Measurements from ENCODE around the gene SEBOX. TPM values are rescaled to one million over a fixed set of nuclear protein-coding genes. Genes with fewer than 3 reads are reported as not detected.

The SEBOX gene
- total RNA-seq, 2 donors from 2014 or later: not detected

DNA sequence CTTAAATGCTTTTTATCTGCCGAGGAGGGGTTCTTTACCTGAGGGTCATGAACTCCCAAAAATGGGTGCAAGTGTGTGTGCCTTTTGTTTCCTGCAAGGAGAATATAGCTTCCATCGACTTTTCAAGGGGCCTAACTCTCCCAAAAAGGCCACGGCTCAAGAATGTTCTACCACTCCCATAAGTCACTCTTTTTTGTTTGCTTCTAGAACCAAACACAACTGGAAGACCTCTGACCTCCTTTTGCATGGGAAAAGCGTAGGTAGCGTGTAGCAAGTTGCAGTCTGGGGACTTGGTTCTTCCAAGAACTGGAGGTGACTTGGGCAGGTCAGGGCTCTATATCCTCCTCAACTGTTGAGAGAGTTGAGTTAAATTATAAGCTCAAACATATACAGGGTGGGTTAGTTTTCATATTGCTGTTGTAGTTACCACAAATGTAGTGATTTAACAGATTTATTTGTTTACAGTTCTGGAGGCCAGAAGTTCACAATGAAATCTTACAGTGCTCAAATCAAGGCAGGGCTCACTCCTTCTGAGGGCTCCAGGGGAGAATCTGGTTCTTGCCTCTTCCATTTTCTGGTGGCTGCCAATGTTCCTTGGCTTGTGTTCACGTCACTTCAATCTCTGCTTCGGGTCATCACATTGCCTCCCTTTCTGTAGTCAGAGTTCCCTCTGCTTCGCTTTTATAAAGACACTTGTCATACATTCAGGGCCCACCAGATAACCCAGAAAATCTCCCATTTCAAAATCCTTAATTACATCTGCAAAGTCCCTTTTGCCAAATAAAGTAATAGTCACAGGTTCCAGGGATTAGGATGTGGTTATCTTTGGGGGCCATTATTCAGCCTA, 44.6 kb downstream of the SEBOX start:
- H3K27ac ChIP-seq (ENCODE audit: low read depth, low read length): no peak overlapping the region
- DNase-seq: no peak
- Mint-ChIP-seq H3K27me3 (ENCODE audit: insufficient read depth) (peaks cover 15% of the 10 kb centered on the region), H3K4me1 (peaks cover 58% of the 10 kb centered on the region), H3K9me3 (no peaks in the 10 kb centered on the region), H3K27ac (peak overlapping the region; percentile 56), H3K36me3 (ENCODE audit: low read depth) (peaks cover 15% of the 10 kb centered on the region), H3K4me3 (peak overlapping the region; percentile 91)
- no peaks in the 10 kb centered on the region for H3K9me3 ChIP-seq (ENCODE audit: control insufficient read depth, low read length)
- TF ChIP-seq, protein P1, sequence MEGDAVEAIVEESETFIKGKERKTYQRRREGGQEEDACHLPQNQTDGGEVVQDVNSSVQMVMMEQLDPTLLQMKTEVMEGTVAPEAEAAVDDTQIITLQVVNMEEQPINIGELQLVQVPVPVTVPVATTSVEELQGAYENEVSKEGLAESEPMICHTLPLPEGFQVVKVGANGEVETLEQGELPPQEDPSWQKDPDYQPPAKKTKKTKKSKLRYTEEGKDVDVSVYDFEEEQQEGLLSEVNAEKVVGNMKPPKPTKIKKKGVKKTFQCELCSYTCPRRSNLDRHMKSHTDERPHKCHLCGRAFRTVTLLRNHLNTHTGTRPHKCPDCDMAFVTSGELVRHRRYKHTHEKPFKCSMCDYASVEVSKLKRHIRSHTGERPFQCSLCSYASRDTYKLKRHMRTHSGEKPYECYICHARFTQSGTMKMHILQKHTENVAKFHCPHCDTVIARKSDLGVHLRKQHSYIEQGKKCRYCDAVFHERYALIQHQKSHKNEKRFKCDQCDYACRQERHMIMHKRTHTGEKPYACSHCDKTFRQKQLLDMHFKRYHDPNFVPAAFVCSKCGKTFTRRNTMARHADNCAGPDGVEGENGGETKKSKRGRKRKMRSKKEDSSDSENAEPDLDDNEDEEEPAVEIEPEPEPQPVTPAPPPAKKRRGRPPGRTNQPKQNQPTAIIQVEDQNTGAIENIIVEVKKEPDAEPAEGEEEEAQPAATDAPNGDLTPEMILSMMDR (conservative IDR thresholded peaks at IDR 0.05): no peak
- peak overlapping the region; percentile 94 for H3K4me3 ChIP-seq (ENCODE audit: low read length)
- peaks cover 5% of the 10 kb centered on the region for H3K27me3 ChIP-seq (ENCODE audit: control insufficient read depth, insufficient read depth, low read length, poor library complexity, severe bottlenecking)
- WGBS, 2 experiments (ENCODE audit: insufficient coverage in 1 of 2, insufficient read length in 1 of 2): 66 to 69% methylated on average over 5 to 8 of the region's 8 CpGs
- peak overlapping the region; percentile 58 for H3K9ac ChIP-seq (ENCODE audit: extremely low read depth, low read length, poor library complexity, severe bottlenecking)
- H3K4me1 ChIP-seq (ENCODE audit: control insufficient read depth, insufficient read depth, low read length): peaks cover 10% of the 10 kb centered on the region
- H3K36me3 ChIP-seq (ENCODE audit: control insufficient read depth, insufficient read depth, low read length): peaks cover 3% of the 10 kb centered on the region

DNA sequence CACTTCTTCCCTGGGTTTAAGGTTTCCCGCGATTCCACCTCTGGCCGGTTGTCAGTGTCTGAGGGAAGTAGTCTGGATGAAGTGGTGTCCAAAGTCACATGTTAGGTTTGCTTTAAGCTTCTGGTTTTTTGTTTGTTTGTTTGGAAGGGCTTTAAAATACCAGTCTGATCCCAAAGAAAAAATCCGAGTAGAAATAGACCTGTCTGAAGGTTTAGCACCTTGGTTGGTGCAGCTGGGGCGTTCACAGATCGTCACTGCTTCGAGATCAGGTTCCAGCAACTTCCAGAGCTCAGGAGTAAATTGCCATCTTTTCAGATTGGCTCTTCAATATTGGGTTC, 45.4 kb downstream of the SEBOX start:
- H3K4me3 ChIP-seq (ENCODE audit: low read length): peak overlapping the region; percentile 94
- no peaks in the 10 kb centered on the region for H3K9me3 ChIP-seq (ENCODE audit: control insufficient read depth, low read length)
- H3K36me3 ChIP-seq (ENCODE audit: control insufficient read depth, insufficient read depth, low read length): no peaks in the 10 kb centered on the region
- no peak for DNase-seq
- Mint-ChIP-seq H3K27me3 (ENCODE audit: insufficient read depth) (peaks cover 15% of the 10 kb centered on the region), H3K4me3 (peak overlapping the region; percentile 91), H3K4me1 (peaks cover 50% of the 10 kb centered on the region), H3K9me3 (no peaks in the 10 kb centered on the region), H3K36me3 (ENCODE audit: low read depth) (peaks cover 14% of the 10 kb centered on the region), H3K27ac (peak overlapping the region; percentile 93)
- peak overlapping the region; percentile 71 for H3K27ac ChIP-seq (ENCODE audit: low read depth, low read length)
- TF ChIP-seq, protein P1 (conservative IDR thresholded peaks at IDR 0.05): no peak
- H3K9ac ChIP-seq (ENCODE audit: extremely low read depth, low read length, poor library complexity, severe bottlenecking): peak overlapping the region; percentile 58
- H3K4me1 ChIP-seq (ENCODE audit: control insufficient read depth, insufficient read depth, low read length): peaks cover 2% of the 10 kb centered on the region
- peaks cover 5% of the 10 kb centered on the region for H3K27me3 ChIP-seq (ENCODE audit: control insufficient read depth, insufficient read depth, low read length, poor library complexity, severe bottlenecking)
- WGBS, 2 experiments (ENCODE audit: insufficient coverage in 1 of 2, insufficient read length in 1 of 2): 0 to 1% methylated on average over 7 of the region's 7 CpGs

DNA sequence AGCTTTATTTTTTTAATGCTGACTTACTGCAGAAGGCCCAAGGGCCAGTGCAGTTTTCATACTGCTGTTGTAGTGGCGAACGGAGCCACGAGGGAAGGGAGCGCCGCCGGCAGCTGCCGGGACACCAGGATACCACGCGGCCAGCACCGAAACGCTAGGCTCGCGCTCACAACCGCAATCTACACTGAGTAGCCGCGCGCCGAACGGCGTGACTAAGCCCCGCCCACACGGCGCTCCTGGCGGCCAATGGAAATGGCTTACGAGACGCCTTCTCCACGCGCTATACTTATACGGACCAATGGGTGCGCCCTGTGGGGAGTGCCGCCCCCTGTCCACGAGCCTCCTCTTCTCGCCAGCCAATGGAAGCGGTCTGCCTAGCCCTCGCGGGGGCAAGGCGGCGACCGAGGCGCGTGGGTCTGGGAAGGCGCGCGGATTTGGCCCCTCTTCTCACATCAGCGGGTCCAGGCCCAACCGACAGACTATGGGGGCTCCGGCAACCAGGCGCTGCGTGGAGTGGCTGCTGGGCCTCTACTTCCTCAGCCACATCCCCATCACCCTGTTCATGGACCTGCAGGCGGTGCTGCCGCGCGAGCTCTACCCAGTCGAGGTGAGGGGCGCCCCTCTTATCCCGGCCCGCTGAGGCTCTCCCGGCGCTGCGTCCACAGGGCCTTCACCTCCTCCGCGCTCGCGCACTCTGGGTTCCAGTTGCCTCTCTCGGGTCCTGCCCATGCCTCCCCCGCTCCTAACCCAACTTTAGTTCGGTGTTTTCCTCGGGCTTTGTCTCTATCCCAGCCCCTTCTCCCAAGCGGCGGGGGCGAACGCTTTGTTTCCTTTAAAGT, 46.0 kb downstream of the SEBOX start, which contains the start of gene TMEM97:
TSS of gene TMEM97 (plus strand) at position 442 of the 839 bp plus-strand sequence. CDS start at position 482, 40 bp downstream.
- TF ChIP-seq, protein P1 (conservative IDR thresholded peaks at IDR 0.05): peak; percentile 36
- H3K27me3 ChIP-seq (ENCODE audit: control insufficient read depth, insufficient read depth, low read length, poor library complexity, severe bottlenecking): peaks cover 5% of the 10 kb centered on the region
- 0 to 1% methylated on average over 36 to 72 of the region's 72 CpGs for WGBS, 2 experiments (ENCODE audit: insufficient coverage in 1 of 2, insufficient read length in 1 of 2)
- peak within 1 kb of the TSS; percentile 77 for H3K27ac ChIP-seq (ENCODE audit: low read depth, low read length)
- H3K9ac ChIP-seq (ENCODE audit: extremely low read depth, low read length, poor library complexity, severe bottlenecking): peak within 1 kb of the TSS; percentile 58
- H3K9me3 Mint-ChIP-seq: no peaks in the 10 kb centered on the region
- peaks cover 45% of the 10 kb centered on the region for H3K4me1 Mint-ChIP-seq
- H3K27me3 Mint-ChIP-seq (ENCODE audit: insufficient read depth): peaks cover 15% of the 10 kb centered on the region
- H3K4me3 Mint-ChIP-seq: peak within 1 kb of the TSS; percentile 91
- peaks cover 14% of the 10 kb centered on the region for H3K36me3 Mint-ChIP-seq (ENCODE audit: low read depth)
- DNase-seq: peak; percentile 99
- H3K27ac Mint-ChIP-seq: peak within 1 kb of the TSS; percentile 93
- H3K9me3 ChIP-seq (ENCODE audit: control insufficient read depth, low read length): no peaks in the 10 kb centered on the region
- H3K4me1 ChIP-seq (ENCODE audit: control insufficient read depth, insufficient read depth, low read length): no peaks in the 10 kb centered on the region
- H3K4me3 ChIP-seq (ENCODE audit: low read length): peak within 1 kb of the TSS; percentile 94
- no peaks in the 10 kb centered on the region for H3K36me3 ChIP-seq (ENCODE audit: control insufficient read depth, insufficient read depth, low read length)

All from endodermal cell (in vitro differentiated cells).